Keratinocyte (primary cell): ENCODE data around the gene DCDC1.

Source experiments
- CTCF ChIP-seq, 3 experiments: IDR thresholded peaks in 1 of 3; conservative IDR thresholded peaks in 1 of 3; optimal IDR thresholded peaks in 1 of 3; 2 replicates in 2 of 3; 3 replicates in 1 of 3; pipeline versions ENCODE3 to v1.5.1; 2011; ENCODE audit warnings: low read length in 3 of 3, mild to moderate bottlenecking in 3 of 3, moderate library complexity in 2 of 3, control low read depth in 1 of 3, inconsistent platforms in 1 of 3; ENCODE audit not compliant: insufficient read depth in 2 of 3; ENCODE audit errors: extremely low read depth in 1 of 3
- EZH2 ChIP-seq: IDR thresholded peaks from one replicate; pipeline ENCODE4 v1.6.1; 2012; ENCODE audit warnings: inconsistent platforms, mild to moderate bottlenecking, low read length, moderate library complexity

DNA sequence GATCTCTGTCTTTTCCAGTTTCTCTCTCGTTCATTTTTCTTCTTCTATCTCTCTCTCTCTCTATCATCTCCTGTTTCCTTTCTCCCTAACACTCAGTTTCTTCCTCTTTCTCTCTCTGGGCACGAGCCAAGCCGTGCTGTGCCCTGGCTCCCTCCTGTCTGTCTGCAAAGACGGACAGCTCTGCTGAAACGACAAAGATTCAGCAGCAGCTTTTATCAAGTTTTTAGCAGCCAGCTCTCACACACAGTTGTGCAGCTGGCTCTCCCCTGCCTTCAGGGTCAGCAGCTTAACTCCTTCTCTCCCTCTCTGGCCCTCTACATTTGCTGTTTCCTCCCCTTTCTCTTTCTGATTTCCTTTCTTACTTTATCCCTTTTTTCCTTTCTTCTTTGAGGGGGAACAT lies 431.4 kb downstream of the DCDC1 start:
- TF ChIP-seq CTCF (optimal IDR thresholded peaks at IDR 0.05 in 1 of 3, IDR thresholded peaks at IDR 0.05 in 1 of 3, conservative IDR thresholded peaks at IDR 0.05 in 1 of 3; ENCODE audit: extremely low read depth in 1 of 3, insufficient read depth in 2 of 3, low read length in 3 of 3) (no peak), EZH2 (no peak)
